Ishikawa (cell line): ENCODE data around the gene KAT7.

Source experiments
- EP300 ChIP-seq: IDR thresholded peaks from 2 replicates; pipeline ENCODE4 v1.6.1; 2012; ENCODE audit warnings: borderline replicate concordance
- RAD21 ChIP-seq: IDR thresholded peaks from 2 replicates; pipeline ENCODE4 v1.6.1; 2012; ENCODE audit warnings: low read depth
- TEAD4 ChIP-seq: IDR thresholded peaks from 2 replicates; pipeline ENCODE4 v1.6.1; 2012
- TF ChIP-seq, protein P1 (sequence below): IDR thresholded peaks from 2 replicates; pipeline ENCODE4 v1.6.1; 2012; ENCODE audit warnings: low read depth, mild to moderate bottlenecking

DNA sequence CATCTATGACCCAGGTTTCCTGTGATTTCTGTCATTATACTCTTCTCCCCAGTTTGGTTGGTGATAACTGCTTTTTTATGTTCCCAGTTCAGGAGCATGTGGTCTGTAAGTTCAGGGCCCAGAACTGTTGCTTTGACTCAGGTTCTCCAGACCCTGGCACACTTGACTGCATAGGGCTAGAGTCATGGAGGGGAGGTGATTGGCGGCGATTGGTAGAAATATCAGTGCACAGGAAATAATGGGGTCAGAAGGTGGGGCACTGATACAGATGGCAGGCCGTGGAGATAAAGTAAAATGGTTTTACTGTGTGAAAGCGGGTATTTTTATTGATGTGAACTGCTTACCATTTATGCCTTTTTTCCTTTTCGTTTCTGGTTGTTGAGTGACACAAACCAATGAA is 30.7 kb downstream of the KAT7 start:
- TF ChIP-seq, protein P1, sequence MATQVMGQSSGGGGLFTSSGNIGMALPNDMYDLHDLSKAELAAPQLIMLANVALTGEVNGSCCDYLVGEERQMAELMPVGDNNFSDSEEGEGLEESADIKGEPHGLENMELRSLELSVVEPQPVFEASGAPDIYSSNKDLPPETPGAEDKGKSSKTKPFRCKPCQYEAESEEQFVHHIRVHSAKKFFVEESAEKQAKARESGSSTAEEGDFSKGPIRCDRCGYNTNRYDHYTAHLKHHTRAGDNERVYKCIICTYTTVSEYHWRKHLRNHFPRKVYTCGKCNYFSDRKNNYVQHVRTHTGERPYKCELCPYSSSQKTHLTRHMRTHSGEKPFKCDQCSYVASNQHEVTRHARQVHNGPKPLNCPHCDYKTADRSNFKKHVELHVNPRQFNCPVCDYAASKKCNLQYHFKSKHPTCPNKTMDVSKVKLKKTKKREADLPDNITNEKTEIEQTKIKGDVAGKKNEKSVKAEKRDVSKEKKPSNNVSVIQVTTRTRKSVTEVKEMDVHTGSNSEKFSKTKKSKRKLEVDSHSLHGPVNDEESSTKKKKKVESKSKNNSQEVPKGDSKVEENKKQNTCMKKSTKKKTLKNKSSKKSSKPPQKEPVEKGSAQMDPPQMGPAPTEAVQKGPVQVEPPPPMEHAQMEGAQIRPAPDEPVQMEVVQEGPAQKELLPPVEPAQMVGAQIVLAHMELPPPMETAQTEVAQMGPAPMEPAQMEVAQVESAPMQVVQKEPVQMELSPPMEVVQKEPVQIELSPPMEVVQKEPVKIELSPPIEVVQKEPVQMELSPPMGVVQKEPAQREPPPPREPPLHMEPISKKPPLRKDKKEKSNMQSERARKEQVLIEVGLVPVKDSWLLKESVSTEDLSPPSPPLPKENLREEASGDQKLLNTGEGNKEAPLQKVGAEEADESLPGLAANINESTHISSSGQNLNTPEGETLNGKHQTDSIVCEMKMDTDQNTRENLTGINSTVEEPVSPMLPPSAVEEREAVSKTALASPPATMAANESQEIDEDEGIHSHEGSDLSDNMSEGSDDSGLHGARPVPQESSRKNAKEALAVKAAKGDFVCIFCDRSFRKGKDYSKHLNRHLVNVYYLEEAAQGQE: no peak
- TF ChIP-seq RAD21 (no peak), TEAD4 (no peak), EP300 (no peak)
